BLaER1 treated with 17β-estradiol and CSF1 and Interleukin-3, amounts not matched to agents 10 nM and 100 nM (cell line): Measurements from ENCODE around the gene DNAJC6.

Source experiments
- H3K27ac ChIP-seq, 11 experiments: shearing (Covaris generic); formaldehyde crosslinking; 2 replicates each; pipeline ENCODE4 v1.8.1; 2022
- H3K27me3 ChIP-seq, 11 experiments: shearing (Covaris generic); formaldehyde crosslinking; 2 replicates each; pipeline ENCODE4 v1.8.1; 2022
- H3K36me3 ChIP-seq, 11 experiments: shearing (Covaris generic); formaldehyde crosslinking; 2 replicates each; pipeline ENCODE4 v1.8.1; 2022
- H3K4me1 ChIP-seq, 10 experiments: shearing (Covaris generic); formaldehyde crosslinking; 2 replicates each; pipeline ENCODE4 v1.8.1; 2022
- H3K4me2 ChIP-seq, 11 experiments: shearing (Covaris generic); formaldehyde crosslinking; 2 replicates each; pipeline ENCODE4 v1.8.1; 2022
- H3K4me3 ChIP-seq, 10 experiments: shearing (Covaris generic); formaldehyde crosslinking; 2 replicates each; pipeline ENCODE4 v1.8.1; 2022
- H3K9ac ChIP-seq, 11 experiments: shearing (Covaris generic); formaldehyde crosslinking; 2 replicates each; pipeline ENCODE4 v1.8.1; 2022
- H3K9me3 ChIP-seq, 11 experiments: shearing (Covaris generic); formaldehyde crosslinking; replicated peaks in 1 of 11; 2 replicates each; pipeline ENCODE4 v1.8.1; 2022
- H4K20me1 ChIP-seq, 11 experiments: shearing (Covaris generic); formaldehyde crosslinking; 2 replicates each; pipeline ENCODE4 v1.8.1; 2022
- Cebpa-rat ChIP-seq, 11 experiments: shearing (Covaris generic); IDR thresholded peaks; 2 replicates each; pipeline ENCODE4 v1.8.1; 2022

Gene DNAJC6

GRCh38 chr1:65317866-65318653 lies 8.7 kb downstream of the DNAJC6 start:
- H4K20me1 ChIP-seq: no peaks in the 10 kb centered on the region
- H3K27me3 ChIP-seq: no peaks in the 10 kb centered on the region
- TF ChIP-seq Cebpa-rat (IDR thresholded peaks at IDR 0.05): no peak
- peaks cover 0 to 3% (median 0%) of the 10 kb centered on the region in 11 experiments; a peak in 2 of 22 replicates for H3K36me3 ChIP-seq
- no peaks in the 10 kb centered on the region for H3K4me1 ChIP-seq
- H3K4me2 ChIP-seq: no peak overlapping the region
- peaks cover 2 to 33% (median 10%) of the 10 kb centered on the region in 11 experiments; a peak in 20 of 22 replicates for H3K9me3 ChIP-seq
- H3K9ac ChIP-seq: no peak overlapping the region
- H3K4me3 ChIP-seq: no peak overlapping the region
- H3K27ac ChIP-seq: no peak overlapping the region

GRCh38 chr1:65319141-65319540 lies 9.8 kb downstream of the DNAJC6 start:
- H3K9me3 ChIP-seq: peaks cover 8 to 41% (median 14%) of the 10 kb centered on the region in 11 experiments; a peak in 21 of 22 replicates
- H4K20me1 ChIP-seq: no peaks in the 10 kb centered on the region
- H3K4me2 ChIP-seq: no peak overlapping the region
- TF ChIP-seq Cebpa-rat (IDR thresholded peaks at IDR 0.05): no peak
- peaks cover 0 to 4% (median 0%) of the 10 kb centered on the region in 11 experiments; a peak in 2 of 22 replicates for H3K36me3 ChIP-seq
- no peak overlapping the region for H3K27ac ChIP-seq
- H3K9ac ChIP-seq: no peak overlapping the region
- no peaks in the 10 kb centered on the region for H3K27me3 ChIP-seq
- no peak overlapping the region for H3K4me3 ChIP-seq
- no peaks in the 10 kb centered on the region for H3K4me1 ChIP-seq

DNA sequence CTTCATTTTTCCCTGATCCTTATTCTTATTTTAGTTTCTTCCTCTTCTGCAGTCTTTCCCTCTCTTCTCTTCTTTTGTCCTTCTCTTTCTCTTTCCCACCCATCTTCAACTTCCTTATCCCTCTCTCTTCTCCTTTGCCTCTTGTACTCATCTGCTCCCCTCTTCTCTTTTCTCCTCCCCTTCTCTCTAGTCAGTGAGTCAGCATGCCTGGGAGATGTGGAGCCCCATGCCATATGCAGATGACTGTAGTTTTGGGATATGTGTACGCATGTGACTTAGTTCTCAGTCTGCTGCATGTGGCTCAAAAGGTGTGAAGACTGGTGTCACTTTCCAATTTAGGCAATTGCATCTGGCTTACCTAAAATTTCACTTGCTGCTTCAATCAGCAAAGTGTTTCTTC lies 10.4 kb downstream of the DNAJC6 start:
- Histone ChIP-seq H3K4me3 (no peak overlapping the region), H3K9me3 (peaks cover 8 to 45% (median 14%) of the 10 kb centered on the region in 11 experiments; a peak in 21 of 22 replicates), H3K4me1 (no peaks in the 10 kb centered on the region), H3K4me2 (no peak overlapping the region), H3K9ac (no peak overlapping the region), H3K36me3 (peaks cover 0 to 4% (median 0%) of the 10 kb centered on the region in 11 experiments; a peak in 2 of 22 replicates), H3K27ac (no peak overlapping the region), H3K27me3 (no peaks in the 10 kb centered on the region), H4K20me1 (no peaks in the 10 kb centered on the region)
- TF ChIP-seq Cebpa-rat (IDR thresholded peaks at IDR 0.05): no peak

DNA sequence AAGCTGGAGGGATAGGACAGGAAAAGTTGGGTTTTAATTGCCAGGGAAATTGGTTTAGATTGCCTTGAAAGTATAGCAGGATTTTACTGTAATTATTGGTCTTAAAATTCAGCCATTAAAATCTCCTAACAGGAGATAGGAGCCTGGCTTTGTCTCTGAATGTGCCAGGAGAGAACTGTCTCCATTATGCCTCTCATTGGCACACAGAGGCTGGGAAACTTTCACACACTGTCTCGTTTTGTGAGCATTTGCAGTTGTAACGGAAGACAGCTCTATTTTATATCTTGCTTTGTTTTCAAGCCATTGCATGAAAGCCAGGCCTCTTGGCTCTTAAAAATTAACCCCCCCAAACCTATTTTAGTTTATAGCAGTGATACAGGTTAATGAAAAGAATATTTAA lies 12.5 kb downstream of the DNAJC6 start:
- H4K20me1 ChIP-seq: no peaks in the 10 kb centered on the region
- no peak overlapping the region for H3K4me2 ChIP-seq
- no peak overlapping the region for H3K27ac ChIP-seq
- H3K4me1 ChIP-seq: no peaks in the 10 kb centered on the region
- peaks cover 0 to 4% (median 0%) of the 10 kb centered on the region in 11 experiments; a peak in 2 of 22 replicates for H3K36me3 ChIP-seq
- TF ChIP-seq Cebpa-rat (IDR thresholded peaks at IDR 0.05): no peak
- H3K9me3 ChIP-seq: peaks cover 8 to 45% (median 14%) of the 10 kb centered on the region in 11 experiments; a peak in 21 of 22 replicates
- H3K27me3 ChIP-seq: no peaks in the 10 kb centered on the region
- H3K9ac ChIP-seq: no peak overlapping the region
- no peak overlapping the region for H3K4me3 ChIP-seq

DNA sequence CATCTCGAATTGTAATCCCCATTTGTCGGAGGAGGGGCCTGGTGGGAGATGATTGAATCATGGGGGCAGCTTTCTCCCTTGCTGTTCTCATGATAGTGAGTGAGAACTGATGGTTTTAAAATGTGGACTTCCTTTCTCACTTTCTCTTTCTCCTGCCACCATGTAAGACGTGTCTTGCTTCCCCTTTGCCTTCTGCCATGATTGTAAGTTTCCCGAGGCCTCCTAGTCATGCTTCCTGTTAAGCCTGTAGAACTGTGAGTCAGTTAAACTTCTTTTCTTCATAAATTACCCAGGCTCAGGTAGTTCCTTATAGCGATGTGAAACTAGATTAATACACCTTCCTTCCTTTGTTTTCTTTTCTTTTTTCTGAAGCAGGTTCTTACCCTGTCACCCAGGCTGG lies 13.9 kb downstream of the DNAJC6 start:
- no peak overlapping the region for H3K9ac ChIP-seq

DNA sequence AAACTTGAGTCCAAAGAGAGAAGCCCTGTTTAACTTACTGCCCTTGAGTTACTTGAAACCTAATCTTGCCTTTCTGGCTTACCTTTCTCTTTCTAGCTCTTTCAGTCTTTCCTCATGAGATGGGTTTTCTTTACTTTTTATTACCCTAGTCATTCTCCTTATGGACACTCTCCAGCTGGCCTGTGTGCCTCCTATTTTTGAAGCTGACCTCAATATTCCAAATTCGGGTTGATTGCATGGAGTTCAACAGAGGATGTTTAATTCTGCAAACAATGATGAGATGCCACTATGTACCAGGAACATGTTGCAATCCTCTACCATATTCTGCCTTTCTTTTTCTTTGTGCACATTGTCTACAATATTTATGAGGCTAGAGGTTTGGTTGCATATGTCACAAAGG lies 20.7 kb downstream of the DNAJC6 start:
- no peaks in the 10 kb centered on the region for H4K20me1 ChIP-seq
- H3K4me3 ChIP-seq: no peak overlapping the region
- no peak overlapping the region for H3K27ac ChIP-seq
- no peaks in the 10 kb centered on the region for H3K36me3 ChIP-seq
- H3K27me3 ChIP-seq: no peaks in the 10 kb centered on the region
- no peaks in the 10 kb centered on the region for H3K9me3 ChIP-seq
- H3K4me1 ChIP-seq: no peaks in the 10 kb centered on the region
- TF ChIP-seq Cebpa-rat (IDR thresholded peaks at IDR 0.05): no peak
- no peak overlapping the region for H3K4me2 ChIP-seq
- H3K9ac ChIP-seq: no peak overlapping the region

More for the DNA sequence above, 13.9 kb downstream of the DNAJC6 start:
- H4K20me1 ChIP-seq: no peaks in the 10 kb centered on the region
- H3K4me3 ChIP-seq: no peak overlapping the region
- no peak for TF ChIP-seq Cebpa-rat (IDR thresholded peaks at IDR 0.05)
- H3K4me2 ChIP-seq: no peak overlapping the region
- no peak overlapping the region for H3K27ac ChIP-seq
- H3K36me3 ChIP-seq: peaks cover 0 to 4% (median 0%) of the 10 kb centered on the region in 11 experiments; a peak in 2 of 22 replicates
- no peaks in the 10 kb centered on the region for H3K4me1 ChIP-seq
- peaks cover 8 to 45% (median 14%) of the 10 kb centered on the region in 11 experiments; a peak in 21 of 22 replicates for H3K9me3 ChIP-seq
- no peaks in the 10 kb centered on the region for H3K27me3 ChIP-seq

DNA sequence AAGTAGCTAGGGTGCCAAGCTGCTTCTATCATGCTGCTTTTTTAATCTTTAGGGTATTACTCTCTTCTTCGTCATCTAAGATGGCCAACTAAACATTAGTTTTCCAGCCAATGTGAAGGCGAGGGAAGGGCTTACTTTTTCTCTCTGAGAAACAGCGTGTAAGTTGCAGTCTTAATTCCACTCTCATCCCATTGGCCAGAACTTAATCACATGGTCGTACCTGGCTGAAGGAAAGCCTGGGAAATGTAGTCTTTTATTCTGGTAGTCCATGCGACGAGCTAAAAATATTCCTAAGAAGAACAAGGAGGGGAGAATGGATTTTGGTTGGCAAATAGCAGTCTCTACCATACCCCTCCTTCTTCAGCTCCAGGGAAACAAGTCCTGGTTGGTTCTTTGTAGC lies 21.5 kb downstream of the DNAJC6 start:
- Histone ChIP-seq H4K20me1 (no peaks in the 10 kb centered on the region), H3K9ac (no peak overlapping the region), H3K27ac (no peak overlapping the region), H3K27me3 (no peaks in the 10 kb centered on the region), H3K36me3 (no peaks in the 10 kb centered on the region), H3K4me1 (no peaks in the 10 kb centered on the region), H3K4me2 (no peak overlapping the region), H3K9me3 (no peaks in the 10 kb centered on the region; a peak in 1 of 22 replicates), H3K4me3 (no peak overlapping the region)
- TF ChIP-seq Cebpa-rat (IDR thresholded peaks at IDR 0.05): no peak

DNA sequence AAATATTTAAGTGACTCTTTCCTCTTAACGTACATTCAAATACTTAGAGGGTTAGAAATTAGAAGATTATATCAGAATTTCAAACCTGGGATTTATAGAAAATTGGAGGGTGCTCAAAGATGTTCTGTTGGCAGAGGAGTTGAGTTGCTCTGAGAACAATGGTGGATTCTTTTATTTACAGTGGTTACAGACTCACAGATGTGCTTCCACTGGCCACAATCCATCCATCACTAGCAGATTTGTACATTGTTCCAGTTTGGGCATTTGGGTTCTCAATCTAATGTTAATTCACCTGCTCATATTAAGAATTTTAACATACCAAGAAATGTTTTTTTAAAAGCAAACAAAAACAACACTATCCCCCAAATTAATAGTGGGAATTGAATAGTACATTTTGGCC lies 23.5 kb downstream of the DNAJC6 start:
- H3K4me2 ChIP-seq: no peak overlapping the region
- no peak overlapping the region for H3K27ac ChIP-seq
- no peaks in the 10 kb centered on the region for H3K36me3 ChIP-seq
- H4K20me1 ChIP-seq: no peaks in the 10 kb centered on the region
- no peaks in the 10 kb centered on the region for H3K27me3 ChIP-seq
- H3K9me3 ChIP-seq: no peaks in the 10 kb centered on the region; a peak in 1 of 22 replicates
- H3K9ac ChIP-seq: no peak overlapping the region
- TF ChIP-seq Cebpa-rat (IDR thresholded peaks at IDR 0.05): no peak
- H3K4me3 ChIP-seq: no peak overlapping the region
- peaks cover 0 to 9% (median 0%) of the 10 kb centered on the region in 10 experiments; a peak in 6 of 20 replicates for H3K4me1 ChIP-seq

GRCh38 chr1:65334081-65334480 lies 24.7 kb downstream of the DNAJC6 start:
- Histone ChIP-seq H3K4me3 (no peak overlapping the region), H3K4me1 (peaks cover 0 to 10% (median 0%) of the 10 kb centered on the region in 10 experiments; a peak in 6 of 20 replicates), H3K4me2 (no peak overlapping the region), H3K9ac (no peak overlapping the region), H3K36me3 (no peaks in the 10 kb centered on the region), H4K20me1 (no peaks in the 10 kb centered on the region), H3K27me3 (no peaks in the 10 kb centered on the region), H3K27ac (no peak overlapping the region), H3K9me3 (no peaks in the 10 kb centered on the region; a peak in 1 of 22 replicates)
- no peak for TF ChIP-seq Cebpa-rat (IDR thresholded peaks at IDR 0.05)
